ENCODE results near the gene RWDD3. TPM values are rescaled to one million over a fixed set of nuclear protein-coding genes. Genes with fewer than 3 reads are reported as not detected.

Gene RWDD3, protein sequence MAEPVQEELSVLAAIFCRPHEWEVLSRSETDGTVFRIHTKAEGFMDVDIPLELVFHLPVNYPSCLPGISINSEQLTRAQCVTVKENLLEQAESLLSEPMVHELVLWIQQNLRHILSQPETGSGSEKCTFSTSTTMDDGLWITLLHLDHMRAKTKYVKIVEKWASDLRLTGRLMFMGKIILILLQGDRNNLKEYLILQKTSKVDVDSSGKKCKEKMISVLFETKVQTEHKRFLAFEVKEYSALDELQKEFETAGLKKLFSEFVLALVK
- total RNA-seq (2014; rRNA removed; shearing (Covaris generic)) = 10.8 and 13.6 TPM in 2 replicates

DNA sequence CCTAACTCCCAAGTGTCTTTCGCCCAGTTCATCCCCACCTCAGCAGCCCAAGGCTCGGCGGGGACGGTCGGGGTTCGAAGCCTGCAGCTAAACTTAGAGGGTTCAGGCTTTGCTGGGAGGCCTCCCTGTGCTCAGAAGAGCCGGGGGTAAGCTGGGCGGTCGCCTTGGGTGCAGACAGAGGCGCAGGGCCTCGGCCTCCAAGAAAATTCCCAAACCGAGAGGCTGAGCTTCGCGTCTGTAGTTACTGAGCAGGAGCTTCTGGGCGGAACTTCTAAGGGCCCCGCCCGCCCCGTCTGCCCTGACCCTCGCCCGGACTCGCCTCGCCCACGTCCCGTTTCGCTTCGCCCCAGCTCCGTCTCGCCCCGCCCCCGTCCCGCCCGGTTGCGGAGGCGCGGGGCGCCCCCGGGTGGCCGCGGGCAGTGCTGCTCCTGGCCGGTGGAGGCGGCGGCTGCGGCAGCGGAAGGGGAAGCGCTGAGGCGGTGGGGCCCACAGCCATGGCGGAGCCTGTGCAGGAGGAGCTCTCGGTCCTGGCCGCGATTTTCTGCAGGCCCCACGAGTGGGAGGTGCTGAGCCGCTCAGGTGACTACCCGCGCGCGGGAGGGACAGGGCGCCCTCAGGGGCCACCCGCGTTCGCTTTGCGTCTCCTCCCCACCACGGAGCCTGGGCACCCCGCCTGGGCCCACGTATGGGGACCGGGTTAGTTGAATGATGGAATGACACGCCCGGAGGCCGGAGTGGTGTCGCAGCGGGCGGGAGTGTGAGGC, at the start of gene RWDD3:
Gene RWDD3 (plus strand): TSS at position 474 of the 764 bp plus-strand sequence. CDS start 21 bp downstream, at position 495.

Other genes with a start within 250 kb of the RWDD3 start
- 2.6 and 5.4 TPM in 2 replicates for gene ALG14, start 161.3 kb upstream of the RWDD3 start, total RNA-seq (2014; rRNA removed; shearing (Covaris generic))
- gene TLCD4, start 116.9 kb upstream of the RWDD3 start, total RNA-seq (2014; rRNA removed; shearing (Covaris generic)) = 1.2 TPM in 2 replicates

Data from A375 (cell line).